Measurements from ENCODE around the gene LINC01488.

The LINC01488 gene

DNA sequence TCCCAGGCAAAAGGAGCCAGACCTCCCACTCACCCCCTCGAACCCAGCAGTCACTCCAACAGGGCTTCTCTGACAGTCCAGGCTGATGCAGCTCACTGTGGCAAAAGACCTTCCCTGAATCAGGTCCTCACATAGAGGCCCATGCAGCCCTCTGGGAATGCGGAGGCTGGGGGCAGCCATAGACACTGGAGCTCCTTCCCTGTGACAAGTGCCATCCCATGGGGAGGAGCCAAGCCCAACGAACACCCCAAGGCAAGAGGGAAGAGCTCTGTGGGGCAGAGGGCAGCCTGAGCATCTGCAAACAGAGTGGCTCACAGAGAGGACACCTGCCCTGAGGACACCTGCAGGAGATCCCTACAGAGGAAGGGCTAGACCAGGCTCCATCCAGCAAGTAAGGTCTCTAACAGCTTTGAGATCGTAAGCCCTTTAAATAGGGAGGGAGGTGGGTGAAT lies at the start of gene LINC01488:
TSS of gene LINC01488 (plus strand) at position 271 of the 452 bp plus-strand sequence.
- DNase-seq = no peak

- no peak for DNase-seq
Observed at GRCh38 chr11:69431893-69432738, 49.3 kb upstream of the LINC01488 start.

DNA sequence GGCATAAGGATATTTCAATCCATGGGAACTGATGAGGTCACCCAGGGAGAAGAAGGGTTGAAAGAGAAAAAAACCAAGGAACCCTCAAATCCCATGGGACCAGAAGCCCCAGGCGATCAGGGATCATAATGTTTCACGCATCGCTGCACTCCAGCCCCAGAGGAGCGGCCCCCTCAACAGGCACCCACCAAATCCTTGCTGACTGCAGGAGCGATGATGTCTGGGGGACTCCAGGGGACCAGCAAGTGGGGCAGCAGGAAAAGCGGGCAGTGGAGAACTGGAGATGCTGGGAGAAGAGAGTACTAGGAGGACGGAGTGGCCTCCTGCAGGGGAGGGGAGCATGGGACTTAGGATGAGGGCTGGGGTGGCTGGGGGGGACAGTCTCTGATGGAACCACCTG lies 47.7 kb upstream of the LINC01488 start:
- DNase-seq = no peak

GRCh38 chr11:69434471-69434931 lies 47.0 kb upstream of the LINC01488 start:
- DNase-seq = no peak

- peak; percentile 9 for DNase-seq
Observed at GRCh38 chr11:69435161-69435986, 46.1 kb upstream of the LINC01488 start.

DNA sequence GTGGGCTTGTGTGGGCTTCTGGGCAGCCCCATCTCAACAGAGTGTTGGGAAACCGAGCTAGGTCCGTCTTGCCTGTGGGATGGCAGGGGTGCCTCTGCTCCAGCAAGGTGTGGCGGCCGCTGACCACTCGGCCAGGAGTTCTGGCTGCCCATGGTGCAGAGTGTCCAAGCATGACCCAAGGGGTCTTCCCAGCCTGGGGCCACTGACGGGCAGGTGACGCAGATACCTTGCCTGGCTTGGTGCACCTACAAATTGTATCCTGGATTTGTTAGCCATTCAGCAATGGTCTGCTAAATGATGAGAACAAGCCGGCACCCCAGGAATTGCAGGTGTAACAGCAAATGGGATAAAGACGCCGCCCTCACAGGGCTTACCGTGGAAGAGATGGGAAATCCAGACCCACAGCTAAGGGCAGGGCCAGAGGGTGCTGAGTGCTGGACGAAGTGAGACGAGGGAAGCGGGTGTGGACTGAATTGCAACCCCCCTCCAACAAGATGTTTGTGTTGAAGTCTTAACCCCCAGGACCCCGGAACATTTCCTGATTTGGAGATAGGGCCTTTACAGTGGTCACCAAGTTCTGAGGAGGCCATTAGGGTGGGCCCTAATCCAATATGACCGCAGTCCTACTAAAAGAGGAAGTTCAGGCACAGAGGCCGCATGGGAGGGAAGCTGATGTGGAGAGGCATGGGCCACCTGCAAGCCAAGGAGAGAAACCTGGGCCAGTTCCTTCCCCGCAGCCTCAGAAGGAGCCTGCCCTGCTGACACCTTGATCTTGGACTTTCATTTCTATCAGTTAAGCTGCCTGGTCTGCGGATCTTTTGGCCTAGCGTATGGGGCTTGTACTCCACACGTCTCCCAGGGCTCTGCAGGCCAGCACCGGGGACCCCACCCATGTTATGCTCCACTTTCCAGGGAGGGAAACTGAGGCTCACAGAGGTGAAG lies 45.2 kb upstream of the LINC01488 start:
- DNase-seq = no peak

DNA sequence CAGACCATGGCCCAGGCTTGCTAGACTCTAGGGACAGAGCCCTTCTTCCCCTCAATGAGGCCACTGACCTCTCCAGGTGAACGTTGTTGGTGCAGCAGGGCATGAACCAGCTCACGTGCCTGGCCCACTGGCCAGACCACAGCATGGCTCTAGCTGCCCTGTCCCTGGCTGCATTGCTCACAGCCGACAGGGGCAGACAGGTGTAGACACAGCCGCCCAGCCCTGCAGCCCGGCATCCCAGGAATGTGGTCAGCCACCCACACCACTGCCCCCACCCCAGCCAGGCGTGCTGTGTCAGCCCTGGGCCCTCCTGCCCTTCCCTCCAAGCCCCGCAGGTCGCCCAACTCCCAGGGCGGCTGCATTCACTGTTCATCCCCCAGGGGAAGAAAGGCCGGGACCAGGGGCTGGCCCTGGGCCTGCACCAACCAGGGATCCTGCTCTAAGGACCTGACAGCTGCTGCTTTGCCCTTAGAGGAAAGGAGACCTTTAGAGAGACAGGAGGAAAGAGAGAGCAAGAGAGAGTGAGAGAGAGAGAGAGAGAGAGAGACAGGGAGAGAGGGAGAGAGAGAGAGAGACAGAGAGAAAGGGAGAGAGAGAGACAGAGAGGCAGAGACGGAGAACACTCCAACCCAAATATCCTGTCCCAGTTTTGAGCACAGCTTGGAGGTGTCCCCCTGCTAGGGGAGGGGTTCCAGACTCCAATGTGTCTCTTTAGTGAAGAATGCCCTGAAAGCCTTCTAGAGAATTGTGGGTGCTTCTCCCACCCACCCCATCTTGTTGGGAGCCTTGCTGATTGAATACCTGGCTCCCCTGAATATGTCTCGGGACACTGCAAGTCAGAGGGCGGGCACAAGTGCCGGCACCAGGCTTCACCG lies 44.2 kb upstream of the LINC01488 start:
- no peak for DNase-seq

GRCh38 chr11:69437876-69438205 lies 43.6 kb upstream of the LINC01488 start:
- no peak for DNase-seq

- DNase-seq = no peak
Observed at GRCh38 chr11:69438286-69438920, 43.1 kb upstream of the LINC01488 start.

DNA sequence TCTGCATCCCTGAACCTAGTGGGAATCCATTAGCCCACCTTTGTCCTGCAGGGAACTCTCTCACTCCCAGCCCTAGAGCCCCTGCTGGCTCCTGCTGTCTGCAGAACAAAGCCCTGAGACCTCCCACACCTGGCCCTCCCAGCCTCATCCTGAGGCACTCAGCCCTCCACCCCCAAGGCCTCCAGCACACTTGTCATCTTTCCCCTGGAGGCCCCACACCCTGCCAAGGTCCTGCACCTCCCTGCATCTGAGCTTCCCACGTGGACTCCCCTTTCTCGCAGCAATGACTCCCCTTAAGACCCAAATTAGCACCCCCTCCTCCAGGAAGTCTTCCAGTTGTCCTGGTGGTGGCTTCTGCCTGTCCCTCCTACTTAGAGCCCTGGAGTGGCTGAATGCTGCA lies 42.3 kb upstream of the LINC01488 start:
- no peak for DNase-seq

DNA sequence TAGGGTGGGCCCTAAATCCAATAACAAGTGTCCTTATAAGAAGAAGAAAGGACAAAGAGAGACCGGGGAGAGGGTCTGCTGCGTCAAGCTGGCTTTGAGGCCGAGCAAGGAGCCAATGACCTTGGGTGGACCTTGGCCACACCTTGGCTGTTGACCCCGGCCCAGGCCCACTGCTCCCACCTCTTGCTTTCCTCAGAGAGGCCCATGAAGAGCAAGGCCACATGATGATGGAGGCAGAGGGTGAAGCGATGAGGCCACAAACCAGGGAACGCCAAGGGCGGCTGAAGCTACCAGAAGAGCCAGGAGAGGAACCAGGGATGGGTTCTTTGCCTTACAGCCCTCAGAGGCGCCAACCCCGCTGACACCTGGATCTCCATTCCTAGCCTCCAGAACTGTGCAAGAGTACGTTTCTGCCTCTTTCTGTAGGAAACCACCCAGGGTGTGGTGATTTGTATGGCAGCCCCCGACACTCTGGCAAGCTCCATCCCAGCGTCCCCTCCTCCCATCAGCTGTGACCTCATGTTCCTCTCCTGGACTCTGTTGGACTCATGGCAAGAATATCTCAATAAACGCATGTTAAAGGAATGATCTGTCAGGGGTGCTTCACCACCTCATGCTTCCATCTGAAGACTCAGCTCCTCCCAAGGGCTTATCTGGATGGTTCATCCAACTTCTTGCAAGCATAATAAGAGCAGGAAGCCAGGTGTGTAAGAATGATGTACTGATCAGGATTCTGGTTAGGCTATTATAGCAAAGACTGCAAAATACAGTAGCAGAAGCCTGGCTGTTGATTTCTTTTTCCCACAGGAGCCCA lies 41.6 kb upstream of the LINC01488 start:
- DNase-seq = no peak

DNA sequence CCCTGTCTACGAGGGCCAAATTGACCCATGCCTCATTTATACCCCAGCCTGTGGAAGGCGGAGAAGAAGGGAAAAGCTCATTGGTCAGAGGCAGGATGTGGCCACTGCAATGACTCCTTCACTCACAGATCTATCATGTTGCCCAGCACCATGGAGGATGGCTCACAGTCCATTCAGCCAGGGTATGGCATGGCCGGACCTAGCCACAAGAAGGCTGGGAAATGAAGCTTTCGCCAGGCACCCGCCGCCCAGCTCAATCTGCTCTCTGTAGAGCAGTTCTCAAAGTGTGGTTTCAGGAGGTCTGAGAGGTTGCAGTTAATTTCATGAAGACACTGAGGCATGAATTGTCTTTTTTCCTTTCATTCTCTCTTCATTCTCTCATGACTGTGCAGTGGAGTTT lies 40.6 kb upstream of the LINC01488 start:
- no peak for DNase-seq

GRCh38 chr11:69442012-69442806 lies 39.3 kb upstream of the LINC01488 start:
- no peak for DNase-seq

GRCh38 chr11:69442807-69443137 lies 38.7 kb upstream of the LINC01488 start:
- no peak for DNase-seq

DNA sequence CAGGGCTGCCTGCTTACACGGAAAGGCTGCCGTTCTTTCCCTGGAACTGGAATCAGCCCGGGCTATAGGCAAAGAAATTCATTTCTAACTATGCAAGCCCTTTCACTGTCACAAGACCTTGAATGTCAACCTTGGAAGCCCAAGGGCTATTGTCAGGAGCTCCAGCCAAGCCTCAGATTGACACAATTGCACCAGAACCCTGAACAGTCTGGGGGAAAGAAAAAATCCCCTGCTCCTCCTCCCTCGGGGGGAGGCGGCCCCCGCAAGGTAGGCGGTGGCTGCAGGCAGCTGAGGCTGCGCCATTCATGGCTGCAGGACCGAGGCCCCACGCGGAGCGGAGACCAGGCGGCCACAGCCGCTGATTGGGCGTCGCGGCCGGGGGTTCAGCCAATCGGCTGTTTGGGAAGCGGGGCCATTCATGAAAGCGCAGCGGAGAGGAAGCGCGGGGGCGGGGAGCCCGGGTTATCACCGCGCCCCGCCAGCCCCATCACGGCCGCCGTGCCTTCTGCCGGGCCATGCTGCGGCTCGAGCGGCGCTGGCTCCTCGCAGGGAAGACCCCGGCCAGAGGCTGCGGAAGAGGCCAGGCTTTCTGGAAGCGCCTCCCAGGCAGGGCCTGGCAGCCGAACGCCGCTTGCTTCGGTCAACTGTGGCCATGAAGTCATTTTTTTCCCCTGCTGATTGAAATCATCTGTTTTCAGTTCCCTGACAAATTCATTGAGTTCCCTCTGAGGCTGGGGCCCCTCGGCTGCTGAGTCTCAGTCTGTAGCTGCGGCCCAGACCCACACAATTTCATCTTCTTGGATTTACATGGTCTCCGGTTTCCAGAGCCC lies 38.1 kb upstream of the LINC01488 start:
- DNase-seq = peak; percentile 89

- no peak for DNase-seq
Observed at GRCh38 chr11:69443968-69444364, 37.5 kb upstream of the LINC01488 start.

DNA sequence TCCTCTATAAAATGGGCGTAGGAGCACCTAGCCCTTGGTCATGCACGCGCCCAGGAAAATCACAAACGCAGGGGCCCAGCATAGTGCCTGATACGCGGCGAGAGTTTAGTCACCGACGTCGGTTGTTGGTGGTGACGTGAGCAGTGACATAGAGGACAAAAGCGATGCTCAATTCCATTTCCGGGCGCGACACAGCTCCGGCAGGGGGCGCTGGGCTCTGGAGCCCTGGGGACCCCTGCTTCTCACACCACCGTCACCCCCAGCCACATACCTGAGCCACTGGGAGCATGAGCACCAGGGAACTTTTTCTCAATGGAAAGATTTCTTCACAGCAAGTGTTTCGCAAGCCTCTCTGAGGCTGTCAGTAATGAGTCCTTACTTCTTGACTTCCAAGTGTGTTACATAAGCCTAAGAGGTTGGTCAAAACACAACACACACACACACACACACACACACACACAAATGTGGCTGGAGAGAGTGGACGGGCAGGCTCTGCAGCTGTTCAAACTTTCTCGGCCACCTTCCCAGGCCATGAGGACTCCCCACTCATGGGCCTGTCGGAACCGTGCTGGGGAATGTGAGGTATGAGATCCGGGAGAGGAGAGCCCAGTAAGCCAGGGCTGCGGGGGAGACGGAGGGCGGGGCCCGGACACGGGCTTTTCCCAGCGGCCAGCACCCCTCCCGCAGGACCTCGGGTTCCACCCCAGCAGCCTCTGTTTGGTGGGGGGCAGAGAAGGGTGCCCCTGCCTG lies 36.9 kb upstream of the LINC01488 start:
- DNase-seq = no peak

- no peak for DNase-seq
Observed at GRCh38 chr11:69445131-69445470, 36.4 kb upstream of the LINC01488 start.

Data from NCI-H82 (cell line).